ENCODE results near the gene GDF3.

GDF3 gene

GRCh38 chr12:7668171-7668570, 27.4 kb downstream of the GDF3 start:
- POLR2A ChIA-PET: no interaction called here
- CTCF ChIA-PET: interaction anchor here (1.3 to 3.0 kb wide), 2 partner anchors 24 to 139 kb away, joined by 4 to 8 read pairs; no protein-coding TSS in a partner anchor
- DNase-seq (ENCODE audit: extremely low spot score): no peak
- no peak for TF ChIP-seq CTCF (IDR thresholded peaks at IDR 0.05; ENCODE audit: control extremely low read depth, extremely low read depth, low read depth, missing control alignments)

GRCh38 chr12:7667125-7667524, 28.4 kb downstream of the GDF3 start:
- no peak for TF ChIP-seq CTCF (IDR thresholded peaks at IDR 0.05; ENCODE audit: control extremely low read depth, extremely low read depth, low read depth, missing control alignments)
- ChIA-PET POLR2A (no interaction called here), CTCF (interaction anchor here (1.5 kb wide), 1 partner anchor 10 kb away, joined by 4 read pairs; no protein-coding TSS in a partner anchor)
- peak; percentile 22 for DNase-seq (ENCODE audit: extremely low spot score)

GRCh38 chr12:7666595-7666994, 29.0 kb downstream of the GDF3 start:
- ChIA-PET POLR2A (no interaction called here), CTCF (interaction anchor here (1.0 to 1.5 kb wide), 2 partner anchors 10 to 141 kb away, joined by 3 to 4 read pairs; no protein-coding TSS in a partner anchor)
- TF ChIP-seq CTCF (IDR thresholded peaks at IDR 0.05; ENCODE audit: control extremely low read depth, extremely low read depth, low read depth, missing control alignments): no peak
- no peak for DNase-seq (ENCODE audit: extremely low spot score)

GRCh38 chr12:7661741-7662140, 33.8 kb downstream of the GDF3 start:
- no peak for TF ChIP-seq CTCF (IDR thresholded peaks at IDR 0.05; ENCODE audit: control extremely low read depth, extremely low read depth, low read depth, missing control alignments)
- CTCF ChIA-PET: no interaction called here
- no peak for DNase-seq (ENCODE audit: extremely low spot score)
- POLR2A ChIA-PET: no interaction called here

- CTCF ChIA-PET: no interaction called here
- DNase-seq (ENCODE audit: extremely low spot score): no peak
- TF ChIP-seq CTCF (IDR thresholded peaks at IDR 0.05; ENCODE audit: control extremely low read depth, extremely low read depth, low read depth, missing control alignments): no peak
- POLR2A ChIA-PET: no interaction called here
Measured at GRCh38 chr12:7656121-7656520, 39.5 kb downstream of the GDF3 start.

- CTCF ChIA-PET: interaction anchor here (8.8 kb wide), 1 partner anchor 9 kb away, joined by 68 read pairs; no protein-coding TSS in a partner anchor
Measured at GRCh38 chr12:7650091-7650490, 45.5 kb downstream of the GDF3 start.

More at GRCh38 chr12:7650091-7650490, 45.5 kb downstream of the GDF3 start:
- no peak for DNase-seq (ENCODE audit: extremely low spot score)
- TF ChIP-seq CTCF (IDR thresholded peaks at IDR 0.05; ENCODE audit: control extremely low read depth, extremely low read depth, low read depth, missing control alignments): no peak
- POLR2A ChIA-PET: no interaction called here
